ENCODE measurements around the gene MORN1. TPM values are rescaled to one million over a fixed set of nuclear protein-coding genes. Genes with fewer than 3 reads are reported as not detected.

MORN1 gene
- total and polyA plus RNA-seq, 10 of the 15 experiments (the other 5 are each of a cell fraction or from before 2014, with no cell fraction given) = 0.76 to 7.9 (median 5.5) TPM

DNA sequence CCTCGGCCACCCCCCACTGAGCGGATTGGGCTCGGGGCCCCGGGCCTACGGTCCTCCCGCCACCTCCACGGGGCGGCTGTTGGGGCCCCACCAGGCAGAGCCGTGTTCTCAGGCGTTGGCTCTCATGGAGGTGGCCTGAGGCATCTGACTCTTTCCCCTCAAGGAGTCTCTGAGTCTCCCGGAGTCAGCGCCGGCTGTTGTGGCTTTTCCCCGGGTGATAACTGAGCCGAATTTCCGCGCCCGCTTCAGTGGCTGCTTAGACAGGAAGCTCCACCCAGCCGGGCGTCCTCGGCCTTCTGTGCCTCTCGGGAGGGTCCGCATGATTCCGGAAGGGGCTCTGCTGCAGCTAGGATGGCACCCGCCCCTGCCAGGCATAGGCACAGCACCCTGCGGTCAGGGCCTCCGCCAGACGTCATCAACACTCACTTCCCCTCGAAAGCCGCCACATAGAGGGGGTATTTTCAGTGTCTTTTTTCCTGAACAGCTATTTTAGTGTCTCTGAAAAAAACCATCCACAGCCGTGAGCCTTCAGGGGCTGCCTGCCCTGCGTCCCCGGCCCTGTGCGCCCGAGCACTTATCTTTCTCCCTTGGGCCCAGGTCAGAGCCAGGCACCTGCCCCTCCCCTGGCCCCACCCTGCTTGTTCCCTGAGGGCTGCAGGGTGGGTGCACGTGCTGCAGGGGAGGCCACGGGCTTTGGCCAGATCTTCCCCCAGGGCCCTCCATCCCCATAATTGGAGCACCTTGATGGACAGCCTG is 90.3 kb downstream of the MORN1 start (continued):
- TF ChIP-seq ZSCAN29 (IDR thresholded peaks at IDR 0.05) (0 out of 2 replicates have a peak, but pooled peaks have one; percentile 56), IKZF1 (conservative IDR thresholded peaks at IDR 0.05) (peak; percentile 82), ZZZ3 (IDR thresholded peaks at IDR 0.05; ENCODE audit: control insufficient read depth, insufficient read length, low read depth) (no peak), MXI1 (IDR thresholded peaks at IDR 0.05; ENCODE audit: low read depth, low read length) (0 out of 2 replicates have a peak, but pooled peaks have one; percentile 14), HDAC6 (IDR thresholded peaks at IDR 0.05; ENCODE audit: unreplicated experiment) (peak; percentile 7)

DNA sequence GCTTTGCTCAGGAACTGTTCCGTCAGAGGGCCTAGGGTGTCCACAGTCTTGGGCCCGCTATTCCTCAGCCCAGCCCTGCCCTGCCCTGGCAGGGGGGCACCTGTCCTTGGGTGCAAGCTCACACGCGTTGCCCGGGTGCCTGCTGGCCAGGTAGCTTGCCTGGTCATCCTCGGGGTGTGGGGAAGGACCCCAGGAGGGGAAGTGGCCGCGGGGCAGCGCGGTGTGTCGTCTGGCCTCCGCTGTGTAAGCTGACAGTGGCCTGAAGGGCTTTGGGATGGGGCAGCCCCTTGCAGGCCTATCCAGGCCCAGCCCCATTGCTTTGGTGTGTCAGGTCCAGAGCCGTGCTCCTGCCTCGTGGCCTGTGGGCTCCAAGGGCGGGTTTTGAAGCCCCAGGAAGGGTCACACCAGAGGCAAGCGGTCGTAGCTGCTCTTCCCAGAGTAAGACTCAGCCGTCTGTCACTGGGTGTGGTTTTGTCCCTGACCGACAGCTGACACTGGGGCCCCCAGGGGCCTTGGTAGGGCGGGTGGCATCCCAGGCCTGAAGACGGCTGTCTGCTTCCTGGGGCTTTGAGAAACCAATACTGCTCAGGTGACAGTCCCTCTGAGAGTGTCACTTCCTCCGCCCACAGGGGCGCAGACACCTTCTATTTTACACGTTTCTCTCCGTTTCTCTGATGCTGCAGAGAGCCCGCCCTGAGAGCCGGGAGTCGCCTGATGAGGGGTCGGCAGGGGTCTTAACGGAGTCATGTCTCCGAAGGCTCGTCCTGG is 91.2 kb downstream of the MORN1 start:
- Histone ChIP-seq H3K4me2 (ENCODE audit: control insufficient read depth, insufficient read depth) (peak overlapping the region; percentile 85), H2AFZ (ENCODE audit: control insufficient read depth, low read depth, low read length) (peak overlapping the region; percentile 37; the same call in 1 of the 2 replicates), H3K27me3 (replicated peaks in 1 of 2; ENCODE audit: control insufficient read depth in 2 of 2, insufficient read depth in 2 of 2, low read length in 1 of 2) (no peaks in the 10 kb centered on the region), H3K36me3 (ENCODE audit: control insufficient read depth in 2 of 2, insufficient read depth in 2 of 2, low read length in 1 of 2) (peaks cover 0 to 8% of the 10 kb centered on the region in 2 experiments; a peak in 2 of 4 replicates), H3K27ac (ENCODE audit: control insufficient read depth, insufficient read depth) (peak overlapping the region; percentile 91), H4K20me1 (ENCODE audit: control insufficient read depth, insufficient read depth) (no peaks in the 10 kb centered on the region), H3K4me1 (ENCODE audit: control insufficient read depth, insufficient read depth, low read length) (peaks cover 28% of the 10 kb centered on the region), H3K79me2 (ENCODE audit: control insufficient read depth, insufficient read depth, low read length) (peaks cover 18% of the 10 kb centered on the region), H3K9ac (ENCODE audit: control insufficient read depth, insufficient read depth, low read length) (peak overlapping the region; percentile 91), H3K4me3 (peak overlapping the region; percentile 71), H3K9me3 (replicated peaks; ENCODE audit: control insufficient read depth, insufficient read depth, low read length) (no peaks in the 10 kb centered on the region)
- no TSS peak for BruUV-seq (replicated peaks)
- peak; percentile 97 for FAIRE-seq
- DNase-seq (ENCODE audit: low read depth, low spot score) = peak; percentile 71
- in situ Hi-C loops (cut with MboI) = no loop called here
- ChIA-PET SMC1A (ENCODE audit: uncharacterized antibody, unreplicated experiment) (interaction anchor here (0.7 to 2.0 kb wide), 4 partner anchors 9 to 105 kb away, joined by 4 to 13 read pairs (median 5); partner anchors contain the start of gene FAAP20), POLR2A (interaction anchor here (0.9 to 1.3 kb wide), 5 partner anchors 8 to 101 kb away, joined by 3 to 6 read pairs (median 3); no protein-coding TSS in a partner anchor), RAD21 (ENCODE audit: unreplicated experiment) (interaction anchor here (0.7 to 2.5 kb wide), 7 partner anchors 16 to 249 kb away, joined by 3 to 13 read pairs (median 3); partner anchors contain the start of genes FAAP20 and SKI), CTCF (interaction anchor here (1.1 to 2.1 kb wide), 4 partner anchors 8 to 71 kb away, joined by 3 to 6 read pairs (median 5); no protein-coding TSS in a partner anchor)
- intact Hi-C loops (cut with micrococcal nuclease; ENCODE audit: unreplicated experiment) = loop anchor here (10.0 kb wide), 1 partner anchor 245 kb away; no protein-coding TSS in a partner anchor
- WGBS (ENCODE audit: insufficient coverage, insufficient replicate concordance, low lambda C conversion rate, missing lambda C conversion rate) = 18% methylated on average over 32 of the region's 32 CpGs
- peak; percentile 89 for ATAC-seq
- TF ChIP-seq, protein P1, sequence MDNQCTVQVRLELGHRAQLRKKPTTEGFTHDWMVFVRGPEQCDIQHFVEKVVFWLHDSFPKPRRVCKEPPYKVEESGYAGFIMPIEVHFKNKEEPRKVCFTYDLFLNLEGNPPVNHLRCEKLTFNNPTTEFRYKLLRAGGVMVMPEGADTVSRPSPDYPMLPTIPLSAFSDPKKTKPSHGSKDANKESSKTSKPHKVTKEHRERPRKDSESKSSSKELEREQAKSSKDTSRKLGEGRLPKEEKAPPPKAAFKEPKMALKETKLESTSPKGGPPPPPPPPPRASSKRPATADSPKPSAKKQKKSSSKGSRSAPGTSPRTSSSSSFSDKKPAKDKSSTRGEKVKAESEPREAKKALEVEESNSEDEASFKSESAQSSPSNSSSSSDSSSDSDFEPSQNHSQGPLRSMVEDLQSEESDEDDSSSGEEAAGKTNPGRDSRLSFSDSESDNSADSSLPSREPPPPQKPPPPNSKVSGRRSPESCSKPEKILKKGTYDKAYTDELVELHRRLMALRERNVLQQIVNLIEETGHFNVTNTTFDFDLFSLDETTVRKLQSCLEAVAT (IDR thresholded peaks at IDR 0.05) = no peak; the same call in 1 of the 2 replicates
- TF ChIP-seq, protein P2, sequence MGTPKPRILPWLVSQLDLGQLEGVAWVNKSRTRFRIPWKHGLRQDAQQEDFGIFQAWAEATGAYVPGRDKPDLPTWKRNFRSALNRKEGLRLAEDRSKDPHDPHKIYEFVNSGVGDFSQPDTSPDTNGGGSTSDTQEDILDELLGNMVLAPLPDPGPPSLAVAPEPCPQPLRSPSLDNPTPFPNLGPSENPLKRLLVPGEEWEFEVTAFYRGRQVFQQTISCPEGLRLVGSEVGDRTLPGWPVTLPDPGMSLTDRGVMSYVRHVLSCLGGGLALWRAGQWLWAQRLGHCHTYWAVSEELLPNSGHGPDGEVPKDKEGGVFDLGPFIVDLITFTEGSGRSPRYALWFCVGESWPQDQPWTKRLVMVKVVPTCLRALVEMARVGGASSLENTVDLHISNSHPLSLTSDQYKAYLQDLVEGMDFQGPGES (IDR thresholded peaks at IDR 0.05) = no peak
- no peak for TF ChIP-seq CBX5 (IDR thresholded peaks at IDR 0.05; ENCODE audit: low read depth)
- TF ChIP-seq, protein P3, sequence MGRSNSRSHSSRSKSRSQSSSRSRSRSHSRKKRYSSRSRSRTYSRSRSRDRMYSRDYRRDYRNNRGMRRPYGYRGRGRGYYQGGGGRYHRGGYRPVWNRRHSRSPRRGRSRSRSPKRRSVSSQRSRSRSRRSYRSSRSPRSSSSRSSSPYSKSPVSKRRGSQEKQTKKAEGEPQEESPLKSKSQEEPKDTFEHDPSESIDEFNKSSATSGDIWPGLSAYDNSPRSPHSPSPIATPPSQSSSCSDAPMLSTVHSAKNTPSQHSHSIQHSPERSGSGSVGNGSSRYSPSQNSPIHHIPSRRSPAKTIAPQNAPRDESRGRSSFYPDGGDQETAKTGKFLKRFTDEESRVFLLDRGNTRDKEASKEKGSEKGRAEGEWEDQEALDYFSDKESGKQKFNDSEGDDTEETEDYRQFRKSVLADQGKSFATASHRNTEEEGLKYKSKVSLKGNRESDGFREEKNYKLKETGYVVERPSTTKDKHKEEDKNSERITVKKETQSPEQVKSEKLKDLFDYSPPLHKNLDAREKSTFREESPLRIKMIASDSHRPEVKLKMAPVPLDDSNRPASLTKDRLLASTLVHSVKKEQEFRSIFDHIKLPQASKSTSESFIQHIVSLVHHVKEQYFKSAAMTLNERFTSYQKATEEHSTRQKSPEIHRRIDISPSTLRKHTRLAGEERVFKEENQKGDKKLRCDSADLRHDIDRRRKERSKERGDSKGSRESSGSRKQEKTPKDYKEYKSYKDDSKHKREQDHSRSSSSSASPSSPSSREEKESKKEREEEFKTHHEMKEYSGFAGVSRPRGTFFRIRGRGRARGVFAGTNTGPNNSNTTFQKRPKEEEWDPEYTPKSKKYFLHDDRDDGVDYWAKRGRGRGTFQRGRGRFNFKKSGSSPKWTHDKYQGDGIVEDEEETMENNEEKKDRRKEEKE (IDR thresholded peaks at IDR 0.05) = no peak
- TF ChIP-seq, protein P4, sequence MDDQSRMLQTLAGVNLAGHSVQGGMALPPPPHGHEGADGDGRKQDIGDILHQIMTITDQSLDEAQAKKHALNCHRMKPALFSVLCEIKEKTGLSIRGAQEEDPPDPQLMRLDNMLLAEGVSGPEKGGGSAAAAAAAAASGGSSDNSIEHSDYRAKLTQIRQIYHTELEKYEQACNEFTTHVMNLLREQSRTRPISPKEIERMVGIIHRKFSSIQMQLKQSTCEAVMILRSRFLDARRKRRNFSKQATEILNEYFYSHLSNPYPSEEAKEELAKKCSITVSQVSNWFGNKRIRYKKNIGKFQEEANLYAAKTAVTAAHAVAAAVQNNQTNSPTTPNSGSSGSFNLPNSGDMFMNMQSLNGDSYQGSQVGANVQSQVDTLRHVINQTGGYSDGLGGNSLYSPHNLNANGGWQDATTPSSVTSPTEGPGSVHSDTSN (IDR thresholded peaks at IDR 0.05; ENCODE audit: insufficient replicate concordance, low read depth, low read length) = peak; percentile 87

Data from GM12878 (cell line).